Vagina (tissue), 2 donors: ENCODE measurements around the gene PTPN6. TPM values are rescaled to one million over a fixed set of nuclear protein-coding genes. Genes with fewer than 3 reads are reported as not detected.
A peak's percentile ranks its signal among the peaks of the same experiment; 100 is the strongest.

ENCODE experiments used
- DNase-seq, 2 donors: peaks; one replicate each; pipeline ENCODE4 v3.0.0-alpha.2; 2017; ENCODE audit errors: extremely low spot score in 2 of 2
- H3K27ac ChIP-seq: fragments of 200-600 bp; sonication (generic); one replicate; pipeline ENCODE4 v1.5.1; 2019
- H3K27me3 ChIP-seq: fragments of 200-600 bp; sonication (generic); one replicate; pipeline ENCODE4 v1.5.1; 2019
- H3K36me3 ChIP-seq, 2 donors: fragments of 200-600 bp; sonication (generic); one replicate each; pipeline ENCODE4 v1.5.1; 2017 to 2019
- H3K4me1 ChIP-seq: fragments of 200-600 bp; sonication (generic); one replicate; pipeline ENCODE4 v1.5.1; 2019
- H3K4me3 ChIP-seq, 2 donors: fragments of 200-600 bp; sonication (generic); 1 replicate in 1 of 2; 2 replicates in 1 of 2; pipeline ENCODE4 v1.5.1; 2016 to 2019
- H3K9me3 ChIP-seq: fragments of 200-600 bp; sonication (generic); one replicate; pipeline ENCODE4 v1.5.1; 2019
- POLR2A ChIP-seq, 2 donors: fragments of 450-650 bp; IDR thresholded peaks; one replicate each; pipeline ENCODE4 v1.6.1; 2017; ENCODE audit warnings: antibody characterized with exemption in 2 of 2, mild to moderate bottlenecking in 2 of 2, moderate library complexity in 2 of 2
- POLR2AphosphoS5 ChIP-seq, 2 donors: sonication (generic); formaldehyde crosslinking; IDR thresholded peaks; one replicate each; pipeline ENCODE4 v1.9.0; 2017; ENCODE audit warnings: antibody characterized with exemption in 2 of 2, mild to moderate bottlenecking in 2 of 2, low read depth in 1 of 2; ENCODE audit not compliant: insufficient read depth in 1 of 2
- intact Hi-C: fragments of 100-400 bp; cut with DNase I; formaldehyde crosslinking; loops from one replicate; pipeline ENCODE4 v1.15.1; 2023
- total RNA-seq: library from RNA; depleted of rRNA; stranded (reverse); fragments of >200 nt; gene quantifications from one replicate; pipeline ENCODE4 v1.2.3, GENCODE V29; 2016
- TF ChIP-seq, protein P1 (sequence below), 3 experiments: fragments of 450-650 bp in 2 of 3; fragments of 200-600 bp in 1 of 3; sonication (generic) in 1 of 3; IDR thresholded peaks; one replicate each; pipeline ENCODE4 v1.5.1; 2017 to 2019; ENCODE audit warnings: antibody characterized with exemption in 3 of 3, mild to moderate bottlenecking in 2 of 3, moderate library complexity in 2 of 3

The PTPN6 gene
- total RNA-seq, 1 donor from 2014 or later: 17.4 TPM

DNA sequence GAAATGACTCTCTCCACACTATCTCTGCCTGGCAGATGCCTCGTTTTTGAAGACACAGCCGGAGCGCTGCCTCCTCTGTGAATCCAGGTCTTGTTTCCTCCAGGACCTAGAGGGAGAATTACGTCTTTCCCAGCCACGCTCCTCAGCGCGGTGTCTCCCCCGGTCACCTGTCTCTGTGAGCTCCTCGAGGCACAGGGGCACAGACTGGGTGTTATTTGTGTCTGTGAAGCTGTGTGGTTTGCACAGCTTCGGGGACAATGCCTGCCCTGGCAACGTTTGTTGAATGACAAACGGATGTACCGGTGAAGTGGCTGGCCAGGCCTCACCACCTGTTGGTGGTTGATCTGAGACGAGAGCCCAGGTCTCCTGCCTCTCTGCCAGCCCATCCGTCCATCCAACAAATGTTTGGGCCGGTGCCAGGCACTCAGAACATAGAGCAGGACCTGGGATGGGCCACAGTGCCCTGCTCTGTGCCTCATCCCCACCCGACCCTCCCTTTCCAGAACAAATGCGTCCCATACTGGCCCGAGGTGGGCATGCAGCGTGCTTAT, 6.1 kb downstream of the PTPN6 start:
- no peak for DNase-seq
- H3K36me3 ChIP-seq: no peaks in the 10 kb centered on the region
- H3K9me3 ChIP-seq: no peaks in the 10 kb centered on the region
- intact Hi-C loops: no loop called here
- no peak overlapping the region for H3K4me3 ChIP-seq
- TF ChIP-seq POLR2A (IDR thresholded peaks at IDR 0.05) (no peak), POLR2AphosphoS5 (IDR thresholded peaks at IDR 0.05; ENCODE audit: insufficient read depth in 1 of 2, low read depth in 1 of 2) (no peak)
- TF ChIP-seq, protein P1, sequence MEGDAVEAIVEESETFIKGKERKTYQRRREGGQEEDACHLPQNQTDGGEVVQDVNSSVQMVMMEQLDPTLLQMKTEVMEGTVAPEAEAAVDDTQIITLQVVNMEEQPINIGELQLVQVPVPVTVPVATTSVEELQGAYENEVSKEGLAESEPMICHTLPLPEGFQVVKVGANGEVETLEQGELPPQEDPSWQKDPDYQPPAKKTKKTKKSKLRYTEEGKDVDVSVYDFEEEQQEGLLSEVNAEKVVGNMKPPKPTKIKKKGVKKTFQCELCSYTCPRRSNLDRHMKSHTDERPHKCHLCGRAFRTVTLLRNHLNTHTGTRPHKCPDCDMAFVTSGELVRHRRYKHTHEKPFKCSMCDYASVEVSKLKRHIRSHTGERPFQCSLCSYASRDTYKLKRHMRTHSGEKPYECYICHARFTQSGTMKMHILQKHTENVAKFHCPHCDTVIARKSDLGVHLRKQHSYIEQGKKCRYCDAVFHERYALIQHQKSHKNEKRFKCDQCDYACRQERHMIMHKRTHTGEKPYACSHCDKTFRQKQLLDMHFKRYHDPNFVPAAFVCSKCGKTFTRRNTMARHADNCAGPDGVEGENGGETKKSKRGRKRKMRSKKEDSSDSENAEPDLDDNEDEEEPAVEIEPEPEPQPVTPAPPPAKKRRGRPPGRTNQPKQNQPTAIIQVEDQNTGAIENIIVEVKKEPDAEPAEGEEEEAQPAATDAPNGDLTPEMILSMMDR (IDR thresholded peaks at IDR 0.05): no peak
- H3K4me1 ChIP-seq: peaks cover 24% of the 10 kb centered on the region
- no peaks in the 10 kb centered on the region for H3K27me3 ChIP-seq
- H3K27ac ChIP-seq: no peak overlapping the region

DNA sequence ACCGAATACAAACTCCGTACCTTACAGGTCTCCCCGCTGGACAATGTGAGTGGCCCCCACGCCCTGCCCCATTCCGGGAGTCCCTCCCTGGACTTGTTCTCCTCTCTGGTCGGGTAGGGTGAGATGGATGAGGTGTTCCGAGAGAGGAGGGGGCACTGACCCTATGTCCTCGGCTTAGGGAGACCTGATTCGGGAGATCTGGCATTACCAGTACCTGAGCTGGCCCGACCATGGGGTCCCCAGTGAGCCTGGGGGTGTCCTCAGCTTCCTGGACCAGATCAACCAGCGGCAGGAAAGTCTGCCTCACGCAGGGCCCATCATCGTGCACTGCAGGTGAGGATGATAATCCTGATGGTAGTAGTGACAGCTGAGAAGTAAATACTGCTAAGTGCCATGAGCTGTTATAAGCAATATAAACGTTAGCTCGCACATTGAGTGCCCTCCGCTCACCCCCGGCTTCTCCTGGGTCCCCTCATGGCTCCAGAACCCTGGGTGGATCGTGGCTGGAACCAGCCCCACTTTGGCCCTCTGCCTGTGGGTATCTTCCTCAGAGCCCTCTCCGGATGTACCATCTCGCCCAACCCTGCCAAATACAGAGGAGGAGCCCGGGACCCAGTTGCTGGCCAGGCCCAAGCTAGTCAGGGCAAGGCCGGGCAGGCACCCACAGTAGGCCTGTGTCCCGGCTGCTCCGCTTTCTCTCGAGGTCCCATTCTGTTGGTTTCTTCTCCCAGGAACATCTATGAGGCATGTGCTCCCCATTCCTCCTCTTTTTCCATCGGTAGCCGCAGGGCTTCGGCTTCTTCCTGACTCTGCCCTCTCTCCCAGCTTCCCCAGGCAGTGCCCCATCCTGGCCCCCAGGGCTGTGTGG, 6.8 kb downstream of the PTPN6 start:
- no peak for DNase-seq
- Histone ChIP-seq H3K36me3 (no peaks in the 10 kb centered on the region), H3K4me3 (no peak overlapping the region), H3K4me1 (peaks cover 31% of the 10 kb centered on the region), H3K27me3 (no peaks in the 10 kb centered on the region), H3K9me3 (no peaks in the 10 kb centered on the region), H3K27ac (peak overlapping the region; percentile 46)
- TF ChIP-seq, protein P1 (IDR thresholded peaks at IDR 0.05): no peak
- TF ChIP-seq POLR2AphosphoS5 (IDR thresholded peaks at IDR 0.05; ENCODE audit: insufficient read depth in 1 of 2, low read depth in 1 of 2) (no peak), POLR2A (IDR thresholded peaks at IDR 0.05) (no peak)
- intact Hi-C loops: no loop called here

DNA sequence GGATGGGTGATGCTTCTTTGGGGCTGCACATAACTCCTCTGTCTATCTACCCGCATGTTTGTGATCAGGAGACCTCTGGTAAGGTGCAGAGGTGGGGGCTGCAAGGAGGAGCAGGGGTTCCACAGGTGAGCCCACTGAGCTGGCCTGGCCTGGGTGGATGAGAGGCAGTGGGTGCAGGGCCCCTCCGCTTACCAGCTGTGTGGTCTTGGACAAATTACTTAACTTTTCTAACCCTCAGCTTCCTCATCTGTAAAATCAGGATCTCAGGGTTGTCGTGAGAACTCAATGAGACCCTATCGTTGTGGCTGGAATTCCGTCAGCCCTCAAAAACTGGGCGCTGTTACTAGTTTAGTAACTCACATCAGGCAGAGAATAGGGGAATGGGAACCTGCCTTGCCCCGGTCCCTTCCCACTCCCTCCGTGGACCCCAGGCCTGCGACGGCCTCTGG, 7.5 kb downstream of the PTPN6 start:
- Histone ChIP-seq H3K36me3 (no peaks in the 10 kb centered on the region), H3K4me3 (no peak overlapping the region), H3K4me1 (peaks cover 31% of the 10 kb centered on the region), H3K9me3 (no peaks in the 10 kb centered on the region), H3K27me3 (no peaks in the 10 kb centered on the region), H3K27ac (peak overlapping the region; percentile 46)
- intact Hi-C loops: no loop called here
- TF ChIP-seq POLR2AphosphoS5 (IDR thresholded peaks at IDR 0.05; ENCODE audit: insufficient read depth in 1 of 2, low read depth in 1 of 2): no peak
- TF ChIP-seq, protein P1 (IDR thresholded peaks at IDR 0.05): no peak
- DNase-seq: no peak

DNA sequence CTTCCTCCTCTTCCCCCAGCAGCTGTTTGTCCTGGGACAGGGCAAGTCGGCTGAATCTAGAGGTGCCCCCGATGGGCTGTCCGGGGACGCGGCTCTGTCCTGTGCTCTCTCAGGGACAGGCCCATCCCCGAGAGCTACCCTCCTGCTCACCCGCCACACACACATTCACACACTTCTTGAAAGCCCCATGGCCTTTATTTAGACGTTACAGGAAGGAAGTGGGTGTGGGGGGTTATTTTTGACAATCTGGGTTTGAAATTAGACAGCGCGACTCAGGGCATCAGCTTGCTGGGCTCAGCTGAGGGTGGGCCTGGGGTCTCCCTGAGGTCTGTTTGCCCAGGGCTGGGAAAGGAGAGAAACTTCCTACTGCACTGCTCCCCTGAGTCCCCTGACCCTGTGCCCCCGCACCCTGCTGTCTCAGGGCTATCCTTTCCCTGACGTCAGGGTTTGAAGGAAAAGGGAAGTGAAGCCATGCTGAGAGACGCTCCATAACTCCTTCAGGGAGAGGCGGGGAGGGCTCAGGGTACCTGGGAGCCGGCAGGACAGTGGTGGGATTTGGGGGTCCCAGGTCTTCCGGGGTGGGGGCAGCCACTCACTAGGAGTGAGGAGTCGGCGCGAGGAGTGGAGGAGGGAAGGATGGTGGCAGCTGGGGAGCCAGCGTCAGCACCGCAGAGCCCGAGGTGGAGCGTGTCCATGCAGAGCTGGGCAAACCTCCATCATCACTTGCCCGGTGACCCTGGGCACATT, 8.1 kb downstream of the PTPN6 start:
- Histone ChIP-seq H3K9me3 (no peaks in the 10 kb centered on the region), H3K27me3 (no peaks in the 10 kb centered on the region), H3K36me3 (no peaks in the 10 kb centered on the region), H3K4me1 (peaks cover 27% of the 10 kb centered on the region), H3K4me3 (no peak overlapping the region), H3K27ac (peak overlapping the region; percentile 46)
- DNase-seq: no peak
- TF ChIP-seq POLR2AphosphoS5 (IDR thresholded peaks at IDR 0.05; ENCODE audit: insufficient read depth in 1 of 2, low read depth in 1 of 2) (no peak), POLR2A (IDR thresholded peaks at IDR 0.05) (no peak)
- TF ChIP-seq, protein P1 (IDR thresholded peaks at IDR 0.05): no peak
- intact Hi-C loops: no loop called here
